K562 (cell line): ENCODE results near the gene PCBD1. TPM values are rescaled to one million over a fixed set of nuclear protein-coding genes. Genes with fewer than 3 reads are reported as not detected.

Experiments used
- CBFA2T2 ChIP-seq: fragments of 450-650 bp; conservative IDR thresholded peaks from 2 replicates; pipeline ENCODE4 v1.6.1; 2017; ENCODE audit warnings: mild to moderate bottlenecking
- DPF2 ChIP-seq: fragments of 450-650 bp; IDR thresholded peaks from 2 replicates; pipeline ENCODE4 v1.6.1; 2016
- EP300 ChIP-seq: IDR thresholded peaks from 2 replicates; pipeline ENCODE4 v1.6.1; 2012; ENCODE audit warnings: low read length, improper control_type of control experiment
- FOSL1 ChIP-seq: fragments of 200-800 bp; sonication (Bioruptor generic); conservative IDR thresholded peaks from 2 replicates; pipeline ENCODE4 v1.6.1; 2016; ENCODE audit warnings: missing genetic modification characterization, missing compliant biosample characterization
- GATA2 ChIP-seq: sonication (generic); formaldehyde crosslinking; IDR thresholded peaks from 2 replicates; pipeline ENCODE4 v1.4.0; 2020; ENCODE audit warnings: mild to moderate bottlenecking, missing genetic modification reagents
- JUND ChIP-seq, 2 experiments: IDR thresholded peaks; 2 replicates in 1 of 2; 3 replicates in 1 of 2; pipeline ENCODE4 v1.6.1; 2011; ENCODE audit warnings: borderline replicate concordance in 2 of 2, low read depth in 2 of 2, low read length in 2 of 2, improper control_type of control experiment in 1 of 2, missing biosample characterization in 1 of 2, missing genetic modification characterization in 1 of 2, missing genetic modification reagents in 1 of 2
- KLF16 ChIP-seq: IDR thresholded peaks from 2 replicates; pipeline ENCODE4 v1.6.1; 2016; ENCODE audit warnings: antibody characterized with exemption
- MTA2 ChIP-seq: fragments of 450-650 bp; IDR thresholded peaks from 2 replicates; pipeline ENCODE4 v1.6.1; 2016; ENCODE audit warnings: low read depth
- NCOR1 ChIP-seq: fragments of 450-650 bp; IDR thresholded peaks from 2 replicates; pipeline ENCODE4 v1.6.1; 2016; ENCODE audit warnings: mild to moderate bottlenecking, moderate library complexity
- NEUROD1 ChIP-seq: fragments of 150-350 bp; IDR thresholded peaks from 2 replicates; pipeline ENCODE4 v1.6.1; 2014; ENCODE audit warnings: borderline replicate concordance, low read length, low read depth; ENCODE audit not compliant: partially characterized antibody
- RCOR1 ChIP-seq, 2 experiments: IDR thresholded peaks; 2 replicates each; pipeline ENCODE4 v1.6.1; 2012; ENCODE audit warnings: low read depth in 2 of 2, low read length in 2 of 2, borderline replicate concordance in 1 of 2, improper control_type of control experiment in 1 of 2
- RFX1 ChIP-seq: fragments of 450-650 bp; IDR thresholded peaks from 2 replicates; pipeline ENCODE4 v1.6.1; 2016; ENCODE audit warnings: mild to moderate bottlenecking, moderate library complexity
- SOX6 ChIP-seq: fragments of 450-650 bp; IDR thresholded peaks from 2 replicates; pipeline ENCODE4 v1.6.1; 2014; ENCODE audit warnings: mild to moderate bottlenecking
- TCF3 ChIP-seq: sonication (generic); formaldehyde crosslinking; IDR thresholded peaks from 2 replicates; pipeline ENCODE4 v1.4.0; 2020; ENCODE audit warnings: mild to moderate bottlenecking, missing genetic modification reagents
- ZNF780A ChIP-seq: fragments of 250-450 bp; sonication (Bioruptor Pico); IDR thresholded peaks from 2 replicates; pipeline ENCODE4 v1.5.0; 2021; ENCODE audit warnings: mild to moderate bottlenecking
- ZSCAN32 ChIP-seq: fragments of 450-650 bp; formaldehyde crosslinking; IDR thresholded peaks from 2 replicates; pipeline ENCODE4 v1.4.0; 2020; ENCODE audit warnings: mild to moderate bottlenecking, moderate library complexity
- polyA plus RNA-seq, 8 experiments: library from polyadenylated mRNA; depleted of rRNA in 4 of 8; stranded (reverse) in 5 of 8; unstranded in 3 of 8; fragments of >200 nt; fragmentation: Nextera tagmentation in 2 of 8; fragmentation: Illumina TruSeq in 1 of 8; extraction: Ambion mirVana in 2 of 8; extraction: Trizol in 1 of 8; gene quantifications; 2 replicates each; pipeline versions ENCODE4 v1.2.1 to v1.2.3, GENCODE V29; 2011 to 2014; ENCODE audit warnings: inconsistent platforms in 1 of 8, missing spikeins in 1 of 8
- total RNA-seq, 7 experiments: library from RNA; depleted of rRNA in 6 of 7; stranded (reverse); fragments of >200 nt in 6 of 7; fragmentation: Illumina TruSeq in 2 of 7; extraction: Trizol in 2 of 7; gene quantifications; 2 replicates each; pipeline versions ENCODE4 v1.2.1 to v1.2.3, GENCODE V29; 2011 to 2021; ENCODE audit warnings: low replicate concordance in 1 of 7
- TF ChIP-seq, protein P1 (sequence below): sonication (generic); IDR thresholded peaks from 2 replicates; pipeline ENCODE4 v1.6.1; 2016
- TF ChIP-seq, protein P2 (sequence below), 2 experiments: fragments of 450-650 bp; IDR thresholded peaks; 2 replicates each; pipeline ENCODE4 v1.6.1; 2016
- TF ChIP-seq, protein P3 (sequence below), 2 experiments: IDR thresholded peaks; 2 replicates each; pipeline ENCODE4 v1.6.1; 2012; ENCODE audit warnings: improper control_type of control experiment in 2 of 2, low read depth in 2 of 2, low read length in 2 of 2, borderline replicate concordance in 1 of 2
- TF ChIP-seq, protein P4 (sequence below): fragments of 450-650 bp; formaldehyde crosslinking; IDR thresholded peaks from 2 replicates; pipeline ENCODE4 v1.4.0; 2022; ENCODE audit warnings: missing genetic modification characterization

PCBD1 gene
- total and polyA plus RNA-seq, 9 of the 15 experiments (the other 6 are each of a cell fraction or from before 2014, with no cell fraction given) = 14.6 to 109 (median 57.0) TPM

DNA sequence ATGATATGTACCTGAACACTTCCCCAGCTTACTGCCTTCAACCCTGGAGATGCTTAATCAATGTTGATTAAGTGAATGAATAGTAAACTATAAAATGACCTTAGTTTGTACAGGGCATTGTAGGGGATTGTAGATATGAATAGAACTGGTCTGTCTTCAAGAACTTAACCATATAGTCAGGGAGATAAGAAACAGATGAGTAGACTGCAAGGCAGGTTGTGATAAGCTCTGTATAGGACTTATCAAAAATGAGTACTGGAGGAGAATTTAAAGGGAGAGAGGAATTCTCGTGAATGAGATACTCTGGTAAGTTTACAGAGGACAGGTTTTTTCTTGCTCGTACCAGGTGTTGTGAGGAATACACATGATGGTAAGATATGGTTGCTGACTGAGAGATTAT, 45.0 kb downstream of the PCBD1 start (continued):
- TF ChIP-seq RCOR1 (IDR thresholded peaks at IDR 0.05; ENCODE audit: borderline replicate concordance in 1 of 2, low read depth in 2 of 2, low read length in 2 of 2) = 0 out of 4 replicates have a peak, but pooled peaks of 1 of the 2 experiments have one; percentile 34
- TF ChIP-seq, protein P1, sequence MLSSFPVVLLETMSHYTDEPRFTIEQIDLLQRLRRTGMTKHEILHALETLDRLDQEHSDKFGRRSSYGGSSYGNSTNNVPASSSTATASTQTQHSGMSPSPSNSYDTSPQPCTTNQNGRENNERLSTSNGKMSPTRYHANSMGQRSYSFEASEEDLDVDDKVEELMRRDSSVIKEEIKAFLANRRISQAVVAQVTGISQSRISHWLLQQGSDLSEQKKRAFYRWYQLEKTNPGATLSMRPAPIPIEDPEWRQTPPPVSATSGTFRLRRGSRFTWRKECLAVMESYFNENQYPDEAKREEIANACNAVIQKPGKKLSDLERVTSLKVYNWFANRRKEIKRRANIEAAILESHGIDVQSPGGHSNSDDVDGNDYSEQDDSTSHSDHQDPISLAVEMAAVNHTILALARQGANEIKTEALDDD = peak; percentile 86
- TF ChIP-seq MTA2 = peak; percentile 33; the same call in 1 of the 2 replicates
- TF ChIP-seq JUND (IDR thresholded peaks at IDR 0.05; ENCODE audit: borderline replicate concordance, low read depth, low read length) = peak; percentile 40; the same call in 1 of the 2 replicates
- TF ChIP-seq JUND (tag; IDR thresholded peaks at IDR 0.05; ENCODE audit: borderline replicate concordance, low read depth, low read length) = peak; percentile 62; the same call in 2 of the 3 replicates
- TF ChIP-seq, protein P2, sequence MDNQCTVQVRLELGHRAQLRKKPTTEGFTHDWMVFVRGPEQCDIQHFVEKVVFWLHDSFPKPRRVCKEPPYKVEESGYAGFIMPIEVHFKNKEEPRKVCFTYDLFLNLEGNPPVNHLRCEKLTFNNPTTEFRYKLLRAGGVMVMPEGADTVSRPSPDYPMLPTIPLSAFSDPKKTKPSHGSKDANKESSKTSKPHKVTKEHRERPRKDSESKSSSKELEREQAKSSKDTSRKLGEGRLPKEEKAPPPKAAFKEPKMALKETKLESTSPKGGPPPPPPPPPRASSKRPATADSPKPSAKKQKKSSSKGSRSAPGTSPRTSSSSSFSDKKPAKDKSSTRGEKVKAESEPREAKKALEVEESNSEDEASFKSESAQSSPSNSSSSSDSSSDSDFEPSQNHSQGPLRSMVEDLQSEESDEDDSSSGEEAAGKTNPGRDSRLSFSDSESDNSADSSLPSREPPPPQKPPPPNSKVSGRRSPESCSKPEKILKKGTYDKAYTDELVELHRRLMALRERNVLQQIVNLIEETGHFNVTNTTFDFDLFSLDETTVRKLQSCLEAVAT (IDR thresholded peaks at IDR 0.05) = no peak
- peak; percentile 56; the same call in 1 of the 2 replicates for TF ChIP-seq DPF2
- TF ChIP-seq, protein P3, sequence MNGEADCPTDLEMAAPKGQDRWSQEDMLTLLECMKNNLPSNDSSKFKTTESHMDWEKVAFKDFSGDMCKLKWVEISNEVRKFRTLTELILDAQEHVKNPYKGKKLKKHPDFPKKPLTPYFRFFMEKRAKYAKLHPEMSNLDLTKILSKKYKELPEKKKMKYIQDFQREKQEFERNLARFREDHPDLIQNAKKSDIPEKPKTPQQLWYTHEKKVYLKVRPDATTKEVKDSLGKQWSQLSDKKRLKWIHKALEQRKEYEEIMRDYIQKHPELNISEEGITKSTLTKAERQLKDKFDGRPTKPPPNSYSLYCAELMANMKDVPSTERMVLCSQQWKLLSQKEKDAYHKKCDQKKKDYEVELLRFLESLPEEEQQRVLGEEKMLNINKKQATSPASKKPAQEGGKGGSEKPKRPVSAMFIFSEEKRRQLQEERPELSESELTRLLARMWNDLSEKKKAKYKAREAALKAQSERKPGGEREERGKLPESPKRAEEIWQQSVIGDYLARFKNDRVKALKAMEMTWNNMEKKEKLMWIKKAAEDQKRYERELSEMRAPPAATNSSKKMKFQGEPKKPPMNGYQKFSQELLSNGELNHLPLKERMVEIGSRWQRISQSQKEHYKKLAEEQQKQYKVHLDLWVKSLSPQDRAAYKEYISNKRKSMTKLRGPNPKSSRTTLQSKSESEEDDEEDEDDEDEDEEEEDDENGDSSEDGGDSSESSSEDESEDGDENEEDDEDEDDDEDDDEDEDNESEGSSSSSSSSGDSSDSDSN (IDR thresholded peaks at IDR 0.05; ENCODE audit: borderline replicate concordance in 1 of 2, low read depth in 2 of 2, low read length in 2 of 2) = 0 out of 4 replicates have a peak, but pooled peaks of 1 of the 2 experiments have one; percentile 11
- no peak for TF ChIP-seq RFX1
- no peak for TF ChIP-seq NEUROD1
- TF ChIP-seq GATA2 (CRISPR knock-in tag) = 0 out of 2 replicates have a peak, but pooled peaks have one; percentile 20
- no peak for TF ChIP-seq ZSCAN32 (CRISPR knock-in tag)
- TF ChIP-seq ZNF780A (CRISPR knock-in tag) = no peak
- TF ChIP-seq TCF3 (CRISPR knock-in tag) = peak; percentile 62
- TF ChIP-seq NCOR1 = peak; percentile 44
- TF ChIP-seq FOSL1 (tag) = peak; percentile 83
- peak; percentile 14; the same call in 1 of the 2 replicates for TF ChIP-seq EP300
- TF ChIP-seq CBFA2T2 = peak; percentile 70
- TF ChIP-seq SOX6 = 0 out of 2 replicates have a peak, but pooled peaks have one; percentile 27
- peak; percentile 36; the same call in 1 of the 2 replicates for TF ChIP-seq KLF16
- TF ChIP-seq, protein P4, sequence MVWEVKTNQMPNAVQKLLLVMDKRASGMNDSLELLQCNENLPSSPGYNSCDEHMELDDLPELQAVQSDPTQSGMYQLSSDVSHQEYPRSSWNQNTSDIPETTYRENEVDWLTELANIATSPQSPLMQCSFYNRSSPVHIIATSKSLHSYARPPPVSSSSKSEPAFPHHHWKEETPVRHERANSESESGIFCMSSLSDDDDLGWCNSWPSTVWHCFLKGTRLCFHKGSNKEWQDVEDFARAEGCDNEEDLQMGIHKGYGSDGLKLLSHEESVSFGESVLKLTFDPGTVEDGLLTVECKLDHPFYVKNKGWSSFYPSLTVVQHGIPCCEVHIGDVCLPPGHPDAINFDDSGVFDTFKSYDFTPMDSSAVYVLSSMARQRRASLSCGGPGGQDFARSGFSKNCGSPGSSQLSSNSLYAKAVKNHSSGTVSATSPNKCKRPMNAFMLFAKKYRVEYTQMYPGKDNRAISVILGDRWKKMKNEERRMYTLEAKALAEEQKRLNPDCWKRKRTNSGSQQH (CRISPR knock-in tag) = no peak
- TF ChIP-seq, all 486 proteins: peak for 22
